HG03460 (cell line): ENCODE data around the gene ISL1.

Source experiments
- ATAC-seq: cut with Tn5 transposase; IDR thresholded peaks from one replicate; pipeline ENCODE4 v1.9.1; 2021; ENCODE audit not compliant: unreplicated experiment

The ISL1 gene

GRCh38 chr5:51383131-51384121, at the start of gene ISL1:
ISL1 (plus strand) TSS chr5:51383448; CDS start chr5:51383672, 224 bp downstream.
- ATAC-seq, result no peak

GRCh38 chr5:51336878-51337277, 46.4 kb upstream of the ISL1 start:
- no peak for ATAC-seq

- ATAC-seq, result no peak
Observed at GRCh38 chr5:51345106-51345505, 38.1 kb upstream of the ISL1 start.

GRCh38 chr5:51347157-51347556, 36.1 kb upstream of the ISL1 start:
- no peak for ATAC-seq

GRCh38 chr5:51347704-51348103, 35.5 kb upstream of the ISL1 start:
- ATAC-seq, result no peak

GRCh38 chr5:51371052-51371451, 12.2 kb upstream of the ISL1 start:
- no peak for ATAC-seq

- ATAC-seq, result no peak
Observed at GRCh38 chr5:51373880-51374523, 9.2 kb upstream of the ISL1 start.

GRCh38 chr5:51375084-51375483, 8.2 kb upstream of the ISL1 start:
- ATAC-seq, result no peak

GRCh38 chr5:51376509-51376908, 6.7 kb upstream of the ISL1 start:
- ATAC-seq, result no peak

- ATAC-seq, result no peak
Observed at GRCh38 chr5:51377151-51378060, 5.8 kb upstream of the ISL1 start.

GRCh38 chr5:51378061-51378409, 5.2 kb upstream of the ISL1 start:
- no peak for ATAC-seq

- ATAC-seq, result no peak
Observed at GRCh38 chr5:51378448-51379330, 4.6 kb upstream of the ISL1 start.

GRCh38 chr5:51379331-51379700, 3.9 kb upstream of the ISL1 start:
- ATAC-seq, result no peak

- no peak for ATAC-seq
Observed at GRCh38 chr5:51380603-51381207, 2.5 kb upstream of the ISL1 start.

- ATAC-seq, result no peak
Observed at GRCh38 chr5:51381761-51382474, 1.3 kb upstream of the ISL1 start.

GRCh38 chr5:51382521-51383130, 622 bp upstream of the ISL1 start:
- ATAC-seq, result no peak

GRCh38 chr5:51384281-51384840, 1.1 kb downstream of the ISL1 start:
- no peak for ATAC-seq

GRCh38 chr5:51385216-51385615, 2.0 kb downstream of the ISL1 start:
- no peak for ATAC-seq
